Kidney epithelial cell (primary cell): ENCODE data around the gene PNPLA6. TPM values are rescaled to one million over a fixed set of nuclear protein-coding genes. Genes with fewer than 3 reads are reported as not detected.

Experiments used
- DNase-seq: peaks from one replicate; pipeline ENCODE4 v3.0.0-alpha.2; 2010; ENCODE audit warnings: low read depth
- H3K27me3 ChIP-seq: 2 replicates; pipeline ENCODE4 v1.6.0; 2011; ENCODE audit warnings: low read length; ENCODE audit not compliant: control insufficient read depth, insufficient read depth
- H3K36me3 ChIP-seq: 2 replicates; pipeline ENCODE4 v1.5.1; 2011; ENCODE audit warnings: low read length; ENCODE audit not compliant: control insufficient read depth, insufficient read depth
- H3K4me3 ChIP-seq: 2 replicates; pipeline ENCODE4 v1.5.1; 2011; ENCODE audit warnings: low read depth, mild to moderate bottlenecking, control low read depth, low read length
- total RNA-seq: library from RNA; depleted of rRNA; stranded (reverse); fragments of >200 nt; gene quantifications from 2 replicates; pipeline ENCODE4 v1.2.3, GENCODE V29; 2015
- TF ChIP-seq, protein P1 (sequence below): IDR thresholded peaks from 2 replicates; pipeline ENCODE4 v1.5.1; 2011; ENCODE audit warnings: mild to moderate bottlenecking, moderate library complexity, low read length, control low read depth, inconsistent platforms; ENCODE audit not compliant: insufficient read depth, poor library complexity, severe bottlenecking

The PNPLA6 gene
- total RNA-seq, 1 donor from 2014 or later, result 134 TPM

DNA sequence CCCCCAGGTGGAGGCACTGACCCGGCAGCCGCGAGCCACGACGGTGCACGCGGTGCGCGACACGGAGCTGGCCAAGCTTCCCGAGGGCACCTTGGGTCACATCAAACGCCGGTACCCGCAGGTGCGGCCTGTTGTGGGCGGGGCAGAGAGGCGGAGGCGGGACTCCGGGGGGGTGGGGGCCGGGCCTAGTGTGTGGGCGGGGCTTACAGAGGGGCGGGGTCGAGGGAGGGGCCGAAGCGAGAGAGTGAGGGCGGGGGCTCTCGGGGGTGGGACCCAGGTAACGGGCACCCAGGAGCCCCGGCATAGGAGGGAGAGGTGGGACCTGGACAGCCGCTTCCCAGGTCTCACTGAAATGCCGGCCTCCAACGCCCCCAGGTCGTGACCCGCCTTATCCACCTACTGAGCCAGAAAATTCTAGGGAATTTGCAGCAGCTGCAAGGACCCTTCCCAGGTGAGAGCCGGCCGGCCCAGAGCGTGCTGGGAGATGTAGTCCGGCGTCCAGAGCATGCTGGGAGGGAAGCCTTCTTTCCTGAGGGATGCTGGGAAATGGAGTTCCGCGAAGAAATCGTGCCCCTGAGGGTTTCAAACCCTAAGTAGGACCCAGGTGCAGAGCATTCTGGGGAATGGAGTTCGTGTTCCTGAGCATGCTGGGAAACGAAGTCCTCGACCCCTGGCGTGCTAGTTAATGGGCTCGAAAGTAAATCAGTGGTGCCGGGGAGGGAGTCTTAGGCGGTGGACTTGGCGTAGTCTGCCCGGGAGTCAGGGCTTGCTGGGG lies 15.7 kb downstream of the PNPLA6 start:
- H3K27me3 ChIP-seq, result no peaks in the 10 kb centered on the region
- TF ChIP-seq, protein P1, sequence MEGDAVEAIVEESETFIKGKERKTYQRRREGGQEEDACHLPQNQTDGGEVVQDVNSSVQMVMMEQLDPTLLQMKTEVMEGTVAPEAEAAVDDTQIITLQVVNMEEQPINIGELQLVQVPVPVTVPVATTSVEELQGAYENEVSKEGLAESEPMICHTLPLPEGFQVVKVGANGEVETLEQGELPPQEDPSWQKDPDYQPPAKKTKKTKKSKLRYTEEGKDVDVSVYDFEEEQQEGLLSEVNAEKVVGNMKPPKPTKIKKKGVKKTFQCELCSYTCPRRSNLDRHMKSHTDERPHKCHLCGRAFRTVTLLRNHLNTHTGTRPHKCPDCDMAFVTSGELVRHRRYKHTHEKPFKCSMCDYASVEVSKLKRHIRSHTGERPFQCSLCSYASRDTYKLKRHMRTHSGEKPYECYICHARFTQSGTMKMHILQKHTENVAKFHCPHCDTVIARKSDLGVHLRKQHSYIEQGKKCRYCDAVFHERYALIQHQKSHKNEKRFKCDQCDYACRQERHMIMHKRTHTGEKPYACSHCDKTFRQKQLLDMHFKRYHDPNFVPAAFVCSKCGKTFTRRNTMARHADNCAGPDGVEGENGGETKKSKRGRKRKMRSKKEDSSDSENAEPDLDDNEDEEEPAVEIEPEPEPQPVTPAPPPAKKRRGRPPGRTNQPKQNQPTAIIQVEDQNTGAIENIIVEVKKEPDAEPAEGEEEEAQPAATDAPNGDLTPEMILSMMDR, result no peak
- no peaks in the 10 kb centered on the region for H3K36me3 ChIP-seq
- DNase-seq, result peak; percentile 39
- peak overlapping the region; percentile 16 for H3K4me3 ChIP-seq

DNA sequence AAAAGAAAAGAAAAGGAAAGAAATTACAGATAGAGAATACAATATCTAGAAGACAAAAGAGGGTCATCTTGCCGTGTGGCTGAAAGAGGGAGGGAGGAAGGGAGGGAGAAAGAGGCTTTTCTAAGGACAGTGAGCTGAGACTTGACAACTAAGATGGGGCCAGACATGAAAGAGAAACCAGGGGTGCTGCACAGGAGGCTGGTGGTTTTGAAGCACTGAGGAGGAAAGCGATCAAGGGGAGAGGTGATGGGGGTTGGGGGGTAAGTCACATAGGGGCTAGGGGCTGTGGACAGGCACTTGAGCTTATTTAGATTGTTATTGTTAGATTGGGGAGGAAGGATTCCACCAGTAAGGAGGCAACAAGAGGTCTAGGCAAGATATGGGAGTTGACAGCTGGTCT lies 17.3 kb downstream of the PNPLA6 start:
- H3K4me3 ChIP-seq, result no peak overlapping the region
- TF ChIP-seq, protein P1, result no peak
- no peaks in the 10 kb centered on the region for H3K36me3 ChIP-seq
- no peaks in the 10 kb centered on the region for H3K27me3 ChIP-seq
- DNase-seq, result no peak

DNA sequence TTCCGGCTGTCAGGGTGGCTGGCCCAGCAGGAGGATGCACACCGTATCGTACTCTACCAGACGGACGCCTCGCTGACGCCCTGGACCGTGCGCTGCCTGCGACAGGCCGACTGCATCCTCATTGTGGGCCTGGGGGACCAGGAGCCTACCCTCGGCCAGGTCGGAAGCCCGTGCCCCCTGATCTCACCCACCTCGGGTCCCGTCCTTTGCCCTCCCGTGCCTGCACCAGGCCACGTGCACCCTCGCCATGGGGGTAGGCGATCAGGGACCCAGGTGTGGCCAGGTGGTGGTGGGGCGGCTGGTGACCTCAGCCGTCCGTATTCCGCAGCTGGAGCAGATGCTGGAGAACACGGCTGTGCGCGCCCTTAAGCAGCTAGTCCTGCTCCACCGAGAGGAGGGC lies 19.0 kb downstream of the PNPLA6 start:
- H3K36me3 ChIP-seq, result no peaks in the 10 kb centered on the region
- no peaks in the 10 kb centered on the region for H3K27me3 ChIP-seq
- H3K4me3 ChIP-seq, result no peak overlapping the region
- no peak for DNase-seq
- TF ChIP-seq, protein P1, result no peak

DNA sequence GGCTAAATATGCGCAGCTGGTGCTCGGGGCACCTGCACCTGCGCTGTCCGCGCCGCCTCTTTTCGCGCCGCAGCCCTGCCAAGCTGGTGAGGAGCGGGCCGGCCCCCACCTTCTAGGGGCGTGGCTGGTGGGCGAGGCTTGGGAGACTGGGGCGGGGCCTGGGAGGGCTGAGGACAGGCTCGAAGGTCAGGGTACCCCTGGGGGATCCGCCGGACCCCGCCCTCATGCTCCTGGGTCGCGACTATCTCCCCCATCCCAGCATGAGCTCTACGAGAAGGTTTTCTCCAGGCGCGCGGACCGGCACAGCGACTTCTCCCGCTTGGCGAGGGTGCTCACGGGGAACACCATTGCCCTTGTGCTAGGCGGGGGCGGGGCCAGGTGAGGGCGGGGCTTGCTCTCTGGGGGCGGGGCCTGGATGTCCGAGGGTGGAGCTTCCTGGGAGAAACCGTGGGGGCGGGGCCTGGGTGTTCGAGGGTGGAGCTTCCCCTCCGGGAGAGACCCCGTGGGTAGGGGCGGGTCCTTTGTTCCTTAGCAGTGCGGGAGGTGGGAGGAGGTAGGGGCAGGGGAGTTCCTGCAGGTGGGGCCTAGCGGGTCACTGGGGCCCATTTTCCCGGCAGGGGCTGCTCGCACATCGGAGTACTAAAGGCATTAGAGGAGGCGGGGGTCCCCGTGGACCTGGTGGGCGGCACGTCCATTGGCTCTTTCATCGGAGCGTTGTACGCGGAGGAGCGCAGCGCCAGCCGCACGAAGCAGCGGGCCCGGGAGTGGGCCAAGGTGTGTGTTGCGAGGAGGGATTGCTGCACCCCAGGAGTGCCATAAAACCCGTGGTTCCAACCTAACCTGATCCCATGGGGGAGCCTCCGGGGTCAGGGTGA lies 19.7 kb downstream of the PNPLA6 start:
- H3K36me3 ChIP-seq, result no peaks in the 10 kb centered on the region
- DNase-seq, result no peak
- H3K4me3 ChIP-seq, result no peak overlapping the region
- TF ChIP-seq, protein P1, result no peak
- H3K27me3 ChIP-seq, result no peaks in the 10 kb centered on the region

DNA sequence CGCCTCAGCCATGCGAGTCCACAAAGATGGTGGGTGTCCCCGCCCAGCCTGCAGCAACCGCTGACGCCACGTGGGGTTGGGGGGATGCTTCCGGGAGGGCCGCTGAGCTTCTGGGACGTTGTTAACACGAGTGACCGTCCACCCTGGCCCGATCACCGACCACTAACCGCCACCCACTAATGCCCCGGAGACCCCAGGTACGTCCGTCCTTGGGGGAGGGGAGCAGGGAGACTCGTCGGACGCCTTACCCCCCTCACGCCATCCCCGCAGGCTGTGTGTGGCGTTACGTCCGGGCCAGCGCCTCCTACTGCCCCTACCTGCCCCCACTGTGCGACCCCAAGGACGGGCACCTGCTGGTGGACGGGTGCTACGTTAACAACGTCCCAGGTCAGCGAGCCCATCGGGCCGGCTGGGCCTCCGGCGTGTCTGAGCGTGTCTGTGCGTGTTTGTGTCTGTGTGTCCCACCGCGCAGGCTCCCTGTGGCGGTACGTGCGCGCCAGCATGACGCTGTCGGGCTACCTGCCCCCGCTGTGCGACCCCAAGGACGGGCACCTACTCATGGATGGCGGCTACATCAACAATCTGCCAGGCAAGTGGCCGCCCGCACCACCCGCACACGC lies 21.3 kb downstream of the PNPLA6 start:
- TF ChIP-seq, protein P1, result no peak
- no peaks in the 10 kb centered on the region for H3K27me3 ChIP-seq
- DNase-seq, result no peak
- H3K36me3 ChIP-seq, result no peaks in the 10 kb centered on the region
- H3K4me3 ChIP-seq, result no peak overlapping the region
